GM12878 (cell line): ENCODE data around the gene TCEANC. TPM values are rescaled to one million over a fixed set of nuclear protein-coding genes. Genes with fewer than 3 reads are reported as not detected.

Source experiments
- BRCA1 ChIP-seq: IDR thresholded peaks from 2 replicates; pipeline ENCODE4 v1.6.1; 2011; ENCODE audit warnings: low read depth, low read length, improper control_type of control experiment
- EZH2 ChIP-seq: IDR thresholded peaks from 2 replicates; pipeline ENCODE4 v1.6.1; 2012; ENCODE audit warnings: low read depth, mild to moderate bottlenecking, control low read depth, inconsistent platforms, low read length, borderline replicate concordance; ENCODE audit not compliant: control insufficient read depth
- FOS ChIP-seq: IDR thresholded peaks from 3 replicates; pipeline ENCODE4 v1.6.1; 2011; ENCODE audit warnings: borderline replicate concordance; ENCODE audit not compliant: insufficient read length; ENCODE audit errors: extremely low read depth
- GATAD2B ChIP-seq: fragments of 450-650 bp; conservative IDR thresholded peaks from 2 replicates; pipeline ENCODE4 v1.6.1; 2017; ENCODE audit warnings: low read depth, mild to moderate bottlenecking, moderate library complexity
- HDGF ChIP-seq: fragments of 450-650 bp; IDR thresholded peaks from 2 replicates; pipeline ENCODE4 v1.6.1; 2016; ENCODE audit warnings: antibody characterized with exemption
- LARP7 ChIP-seq: fragments of 450-650 bp; IDR thresholded peaks from 2 replicates; pipeline ENCODE4 v1.6.1; 2017; ENCODE audit warnings: mild to moderate bottlenecking
- NR2F1 ChIP-seq: fragments of 450-650 bp; conservative IDR thresholded peaks from 2 replicates; pipeline ENCODE4 v1.6.1; 2017; ENCODE audit warnings: mild to moderate bottlenecking
- PML ChIP-seq: IDR thresholded peaks from 2 replicates; pipeline ENCODE4 v1.6.1; 2012; ENCODE audit warnings: low read length, inconsistent platforms
- RB1 ChIP-seq: fragments of 450-650 bp; formaldehyde crosslinking; IDR thresholded peaks from 2 replicates; pipeline ENCODE4 v1.6.1; 2017; ENCODE audit warnings: mild to moderate bottlenecking, borderline replicate concordance
- RCOR1 ChIP-seq: conservative IDR thresholded peaks from 2 replicates; pipeline ENCODE4 v1.6.1; 2012; ENCODE audit warnings: low read depth, low read length, improper control_type of control experiment
- TBL1XR1 ChIP-seq: IDR thresholded peaks from 2 replicates; pipeline ENCODE4 v1.6.1; 2012; ENCODE audit warnings: low read depth, low read length, improper control_type of control experiment
- TCF12 ChIP-seq: IDR thresholded peaks from 2 replicates; pipeline ENCODE4 v1.6.1; 2011; ENCODE audit warnings: low read depth, mild to moderate bottlenecking, low read length
- ZBED1 ChIP-seq: IDR thresholded peaks from 2 replicates; pipeline ENCODE4 v1.6.1; 2016; ENCODE audit warnings: borderline replicate concordance
- polyA plus RNA-seq, 11 experiments: library from polyadenylated mRNA; depleted of rRNA in 4 of 11; unstranded in 6 of 11; stranded (reverse) in 5 of 11; fragments of >200 nt; fragmentation: Nextera tagmentation in 4 of 11; fragmentation: Illumina TruSeq in 1 of 11; extraction: Ambion mirVana in 4 of 11; extraction: Trizol in 1 of 11; gene quantifications; 1 replicate in 1 of 11; 2 replicates in 10 of 11; pipeline versions ENCODE4 v1.2.1 to v1.2.3, GENCODE V29; 2011 to 2016; ENCODE audit warnings: inconsistent platforms in 2 of 11, missing spikeins in 2 of 11, low read depth in 1 of 11
- total RNA-seq, 4 experiments: library from RNA; depleted of rRNA in 3 of 4; stranded (reverse); fragments of >200 nt in 3 of 4; fragmentation: Illumina TruSeq in 1 of 4; extraction: Trizol in 1 of 4; gene quantifications; 2 replicates each; pipeline versions ENCODE4 v1.2.1 to v1.2.3, GENCODE V29; 2013 to 2021
- TF ChIP-seq, protein P1 (sequence below): fragments of 450-650 bp; IDR thresholded peaks from 2 replicates; pipeline ENCODE4 v1.6.1; 2017; ENCODE audit warnings: mild to moderate bottlenecking, moderate library complexity
- TF ChIP-seq, protein P2 (sequence below): fragments of 450-650 bp; IDR thresholded peaks from 2 replicates; pipeline ENCODE4 v1.6.1; 2018; ENCODE audit warnings: mild to moderate bottlenecking, low read depth, moderate library complexity; ENCODE audit not compliant: partially characterized antibody
- TF ChIP-seq, protein P3 (sequence below): IDR thresholded peaks from 2 replicates; pipeline ENCODE4 v1.6.1; 2012; ENCODE audit warnings: low read depth, low read length, improper control_type of control experiment
- TF ChIP-seq, protein P4 (sequence below): fragments of 450-650 bp; formaldehyde crosslinking; IDR thresholded peaks from 2 replicates; pipeline ENCODE4 v1.5.0; 2022; ENCODE audit warnings: mild to moderate bottlenecking, missing genetic modification characterization
- TF ChIP-seq, protein P5 (sequence below): fragments of 450-650 bp; IDR thresholded peaks from 2 replicates; pipeline ENCODE4 v1.6.1; 2016; ENCODE audit warnings: mild to moderate bottlenecking

The TCEANC gene
- total and polyA plus RNA-seq, 10 of the 15 experiments (the other 5 are each of a cell fraction or from before 2014, with no cell fraction given): 1.1 to 4.9 (median 2.9) TPM

DNA sequence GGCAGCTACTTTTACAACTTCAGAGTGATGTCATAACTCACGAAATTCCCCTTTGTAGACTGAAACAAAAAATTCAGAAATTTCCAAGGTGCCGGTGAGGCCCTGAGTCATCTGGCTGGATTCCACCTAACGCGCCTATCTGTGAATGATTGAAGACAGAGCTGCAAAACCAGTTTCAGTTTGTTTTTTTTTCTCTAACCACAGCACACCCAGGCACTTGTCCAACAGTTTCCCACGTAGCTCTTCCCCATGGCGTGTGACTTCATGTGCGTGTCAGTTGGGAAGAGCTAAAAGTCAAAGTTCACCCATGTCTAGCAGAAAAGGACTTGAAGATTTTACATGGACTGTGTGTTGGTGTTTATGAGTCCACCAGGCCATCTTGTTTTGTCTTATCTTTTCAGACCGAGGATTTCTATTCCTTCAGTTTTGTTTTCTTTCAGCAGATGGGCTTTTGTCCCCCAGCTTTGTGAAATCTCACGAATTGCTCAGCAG lies 16.4 kb downstream of the TCEANC start (continued):
- TF ChIP-seq, protein P1, sequence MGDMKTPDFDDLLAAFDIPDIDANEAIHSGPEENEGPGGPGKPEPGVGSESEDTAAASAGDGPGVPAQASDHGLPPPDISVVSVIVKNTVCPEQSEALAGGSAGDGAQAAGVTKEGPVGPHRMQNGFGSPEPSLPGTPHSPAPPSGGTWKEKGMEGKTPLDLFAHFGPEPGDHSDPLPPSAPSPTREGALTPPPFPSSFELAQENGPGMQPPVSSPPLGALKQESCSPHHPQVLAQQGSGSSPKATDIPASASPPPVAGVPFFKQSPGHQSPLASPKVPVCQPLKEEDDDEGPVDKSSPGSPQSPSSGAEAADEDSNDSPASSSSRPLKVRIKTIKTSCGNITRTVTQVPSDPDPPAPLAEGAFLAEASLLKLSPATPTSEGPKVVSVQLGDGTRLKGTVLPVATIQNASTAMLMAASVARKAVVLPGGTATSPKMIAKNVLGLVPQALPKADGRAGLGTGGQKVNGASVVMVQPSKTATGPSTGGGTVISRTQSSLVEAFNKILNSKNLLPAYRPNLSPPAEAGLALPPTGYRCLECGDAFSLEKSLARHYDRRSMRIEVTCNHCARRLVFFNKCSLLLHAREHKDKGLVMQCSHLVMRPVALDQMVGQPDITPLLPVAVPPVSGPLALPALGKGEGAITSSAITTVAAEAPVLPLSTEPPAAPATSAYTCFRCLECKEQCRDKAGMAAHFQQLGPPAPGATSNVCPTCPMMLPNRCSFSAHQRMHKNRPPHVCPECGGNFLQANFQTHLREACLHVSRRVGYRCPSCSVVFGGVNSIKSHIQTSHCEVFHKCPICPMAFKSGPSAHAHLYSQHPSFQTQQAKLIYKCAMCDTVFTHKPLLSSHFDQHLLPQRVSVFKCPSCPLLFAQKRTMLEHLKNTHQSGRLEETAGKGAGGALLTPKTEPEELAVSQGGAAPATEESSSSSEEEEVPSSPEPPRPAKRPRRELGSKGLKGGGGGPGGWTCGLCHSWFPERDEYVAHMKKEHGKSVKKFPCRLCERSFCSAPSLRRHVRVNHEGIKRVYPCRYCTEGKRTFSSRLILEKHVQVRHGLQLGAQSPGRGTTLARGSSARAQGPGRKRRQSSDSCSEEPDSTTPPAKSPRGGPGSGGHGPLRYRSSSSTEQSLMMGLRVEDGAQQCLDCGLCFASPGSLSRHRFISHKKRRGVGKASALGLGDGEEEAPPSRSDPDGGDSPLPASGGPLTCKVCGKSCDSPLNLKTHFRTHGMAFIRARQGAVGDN: peak; percentile 93
- TF ChIP-seq BRCA1 (no peak), RCOR1 (no peak), HDGF (no peak), EZH2 (no peak), LARP7 (no peak), TCF12 (peak; percentile 49; the same call in 1 of the 2 replicates), ZBED1 (peak; percentile 83), TBL1XR1 (peak; percentile 60; the same call in 1 of the 2 replicates), FOS (no peak), PML (no peak), RB1 (no peak; the same call in 1 of the 2 replicates), NR2F1 (peak; percentile 91), GATAD2B (peak; percentile 78)
- TF ChIP-seq, protein P2, sequence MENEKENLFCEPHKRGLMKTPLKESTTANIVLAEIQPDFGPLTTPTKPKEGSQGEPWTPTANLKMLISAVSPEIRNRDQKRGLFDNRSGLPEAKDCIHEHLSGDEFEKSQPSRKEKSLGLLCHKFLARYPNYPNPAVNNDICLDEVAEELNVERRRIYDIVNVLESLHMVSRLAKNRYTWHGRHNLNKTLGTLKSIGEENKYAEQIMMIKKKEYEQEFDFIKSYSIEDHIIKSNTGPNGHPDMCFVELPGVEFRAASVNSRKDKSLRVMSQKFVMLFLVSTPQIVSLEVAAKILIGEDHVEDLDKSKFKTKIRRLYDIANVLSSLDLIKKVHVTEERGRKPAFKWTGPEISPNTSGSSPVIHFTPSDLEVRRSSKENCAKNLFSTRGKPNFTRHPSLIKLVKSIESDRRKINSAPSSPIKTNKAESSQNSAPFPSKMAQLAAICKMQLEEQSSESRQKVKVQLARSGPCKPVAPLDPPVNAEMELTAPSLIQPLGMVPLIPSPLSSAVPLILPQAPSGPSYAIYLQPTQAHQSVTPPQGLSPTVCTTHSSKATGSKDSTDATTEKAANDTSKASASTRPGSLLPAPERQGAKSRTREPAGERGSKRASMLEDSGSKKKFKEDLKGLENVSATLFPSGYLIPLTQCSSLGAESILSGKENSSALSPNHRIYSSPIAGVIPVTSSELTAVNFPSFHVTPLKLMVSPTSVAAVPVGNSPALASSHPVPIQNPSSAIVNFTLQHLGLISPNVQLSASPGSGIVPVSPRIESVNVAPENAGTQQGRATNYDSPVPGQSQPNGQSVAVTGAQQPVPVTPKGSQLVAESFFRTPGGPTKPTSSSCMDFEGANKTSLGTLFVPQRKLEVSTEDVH: peak; percentile 60
- TF ChIP-seq, protein P3, sequence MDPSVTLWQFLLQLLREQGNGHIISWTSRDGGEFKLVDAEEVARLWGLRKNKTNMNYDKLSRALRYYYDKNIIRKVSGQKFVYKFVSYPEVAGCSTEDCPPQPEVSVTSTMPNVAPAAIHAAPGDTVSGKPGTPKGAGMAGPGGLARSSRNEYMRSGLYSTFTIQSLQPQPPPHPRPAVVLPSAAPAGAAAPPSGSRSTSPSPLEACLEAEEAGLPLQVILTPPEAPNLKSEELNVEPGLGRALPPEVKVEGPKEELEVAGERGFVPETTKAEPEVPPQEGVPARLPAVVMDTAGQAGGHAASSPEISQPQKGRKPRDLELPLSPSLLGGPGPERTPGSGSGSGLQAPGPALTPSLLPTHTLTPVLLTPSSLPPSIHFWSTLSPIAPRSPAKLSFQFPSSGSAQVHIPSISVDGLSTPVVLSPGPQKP: no peak
- TF ChIP-seq, protein P4, sequence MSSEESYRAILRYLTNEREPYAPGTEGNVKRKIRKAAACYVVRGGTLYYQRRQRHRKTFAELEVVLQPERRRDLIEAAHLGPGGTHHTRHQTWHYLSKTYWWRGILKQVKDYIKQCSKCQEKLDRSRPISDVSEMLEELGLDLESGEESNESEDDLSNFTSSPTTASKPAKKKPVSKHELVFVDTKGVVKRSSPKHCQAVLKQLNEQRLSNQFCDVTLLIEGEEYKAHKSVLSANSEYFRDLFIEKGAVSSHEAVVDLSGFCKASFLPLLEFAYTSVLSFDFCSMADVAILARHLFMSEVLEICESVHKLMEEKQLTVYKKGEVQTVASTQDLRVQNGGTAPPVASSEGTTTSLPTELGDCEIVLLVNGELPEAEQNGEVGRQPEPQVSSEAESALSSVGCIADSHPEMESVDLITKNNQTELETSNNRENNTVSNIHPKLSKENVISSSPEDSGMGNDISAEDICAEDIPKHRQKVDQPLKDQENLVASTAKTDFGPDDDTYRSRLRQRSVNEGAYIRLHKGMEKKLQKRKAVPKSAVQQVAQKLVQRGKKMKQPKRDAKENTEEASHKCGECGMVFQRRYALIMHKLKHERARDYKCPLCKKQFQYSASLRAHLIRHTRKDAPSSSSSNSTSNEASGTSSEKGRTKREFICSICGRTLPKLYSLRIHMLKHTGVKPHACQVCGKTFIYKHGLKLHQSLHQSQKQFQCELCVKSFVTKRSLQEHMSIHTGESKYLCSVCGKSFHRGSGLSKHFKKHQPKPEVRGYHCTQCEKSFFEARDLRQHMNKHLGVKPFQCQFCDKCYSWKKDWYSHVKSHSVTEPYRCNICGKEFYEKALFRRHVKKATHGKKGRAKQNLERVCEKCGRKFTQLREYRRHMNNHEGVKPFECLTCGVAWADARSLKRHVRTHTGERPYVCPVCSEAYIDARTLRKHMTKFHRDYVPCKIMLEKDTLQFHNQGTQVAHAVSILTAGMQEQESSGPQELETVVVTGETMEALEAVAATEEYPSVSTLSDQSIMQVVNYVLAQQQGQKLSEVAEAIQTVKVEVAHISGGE: no peak
- TF ChIP-seq, protein P5, sequence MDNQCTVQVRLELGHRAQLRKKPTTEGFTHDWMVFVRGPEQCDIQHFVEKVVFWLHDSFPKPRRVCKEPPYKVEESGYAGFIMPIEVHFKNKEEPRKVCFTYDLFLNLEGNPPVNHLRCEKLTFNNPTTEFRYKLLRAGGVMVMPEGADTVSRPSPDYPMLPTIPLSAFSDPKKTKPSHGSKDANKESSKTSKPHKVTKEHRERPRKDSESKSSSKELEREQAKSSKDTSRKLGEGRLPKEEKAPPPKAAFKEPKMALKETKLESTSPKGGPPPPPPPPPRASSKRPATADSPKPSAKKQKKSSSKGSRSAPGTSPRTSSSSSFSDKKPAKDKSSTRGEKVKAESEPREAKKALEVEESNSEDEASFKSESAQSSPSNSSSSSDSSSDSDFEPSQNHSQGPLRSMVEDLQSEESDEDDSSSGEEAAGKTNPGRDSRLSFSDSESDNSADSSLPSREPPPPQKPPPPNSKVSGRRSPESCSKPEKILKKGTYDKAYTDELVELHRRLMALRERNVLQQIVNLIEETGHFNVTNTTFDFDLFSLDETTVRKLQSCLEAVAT: peak; percentile 85; the same call in 1 of the 2 replicates
